Adipocyte (in vitro differentiated cells): Measurements from ENCODE around the gene UCK2.

Experiments used
- DNase-seq: peaks from one replicate; pipeline ENCODE4 v3.0.0-alpha.2; 2015; ENCODE audit warnings: low read depth
- H3K27me3 ChIP-seq: replicated peaks from 2 replicates; pipeline ENCODE4 v1.7.0; 2013; ENCODE audit warnings: mild to moderate bottlenecking, low read length, moderate library complexity; ENCODE audit not compliant: control insufficient read depth, insufficient read depth
- H3K36me3 ChIP-seq: 2 replicates; pipeline ENCODE4 v1.7.0; 2013; ENCODE audit warnings: low read length, mild to moderate bottlenecking, moderate library complexity; ENCODE audit not compliant: control insufficient read depth, insufficient read depth, severe bottlenecking
- H3K4me1 ChIP-seq: 2 replicates; pipeline ENCODE4 v1.7.0; 2013; ENCODE audit warnings: mild to moderate bottlenecking, low read length, moderate library complexity; ENCODE audit not compliant: control insufficient read depth, insufficient read depth
- H3K4me3 ChIP-seq: 2 replicates; pipeline ENCODE4 v1.7.0; 2013; ENCODE audit warnings: mild to moderate bottlenecking, low read length, moderate library complexity
- H3K9ac ChIP-seq: 2 replicates; pipeline ENCODE4 v1.7.0; 2013; ENCODE audit warnings: mild to moderate bottlenecking, low read length, moderate library complexity
- H3K9me3 ChIP-seq: 2 replicates; pipeline ENCODE4 v1.7.0; 2013; ENCODE audit warnings: mild to moderate bottlenecking, low read length, moderate library complexity; ENCODE audit not compliant: control insufficient read depth

UCK2 gene

DNA sequence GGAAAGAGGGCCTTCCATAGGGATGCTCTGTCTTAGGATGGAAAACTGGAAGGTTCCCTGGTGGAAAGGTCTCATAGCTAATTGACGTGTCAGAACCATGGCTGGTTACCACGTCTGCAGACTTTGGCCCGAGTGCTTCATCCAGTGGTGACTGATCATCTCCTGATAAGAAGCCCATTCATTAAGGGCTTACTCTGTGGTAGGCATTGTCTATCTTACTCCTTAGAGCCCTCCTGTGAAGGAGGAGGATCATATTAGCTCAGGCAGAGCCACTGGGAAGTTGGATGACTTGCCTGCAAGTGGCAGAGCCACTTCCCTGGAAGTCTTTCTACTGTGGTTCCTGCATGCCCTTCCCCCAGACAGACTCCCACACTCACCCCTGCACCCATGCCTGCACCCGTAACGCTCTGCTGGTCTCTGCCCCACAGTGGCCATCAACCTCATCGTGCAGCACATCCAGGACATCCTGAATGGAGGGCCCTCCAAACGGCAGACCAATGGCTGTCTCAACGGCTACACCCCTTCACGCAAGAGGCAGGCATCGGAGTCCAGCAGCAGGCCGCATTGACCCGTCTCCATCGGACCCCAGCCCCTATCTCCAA, 79.9 kb downstream of the UCK2 start:
- Histone ChIP-seq H3K27me3 (no peaks in the 10 kb centered on the region), H3K36me3 (peaks cover 63% of the 10 kb centered on the region), H3K9ac (no peak overlapping the region), H3K9me3 (no peaks in the 10 kb centered on the region), H3K4me1 (peaks cover 13% of the 10 kb centered on the region), H3K4me3 (no peak overlapping the region)
- DNase-seq: no peak

DNA sequence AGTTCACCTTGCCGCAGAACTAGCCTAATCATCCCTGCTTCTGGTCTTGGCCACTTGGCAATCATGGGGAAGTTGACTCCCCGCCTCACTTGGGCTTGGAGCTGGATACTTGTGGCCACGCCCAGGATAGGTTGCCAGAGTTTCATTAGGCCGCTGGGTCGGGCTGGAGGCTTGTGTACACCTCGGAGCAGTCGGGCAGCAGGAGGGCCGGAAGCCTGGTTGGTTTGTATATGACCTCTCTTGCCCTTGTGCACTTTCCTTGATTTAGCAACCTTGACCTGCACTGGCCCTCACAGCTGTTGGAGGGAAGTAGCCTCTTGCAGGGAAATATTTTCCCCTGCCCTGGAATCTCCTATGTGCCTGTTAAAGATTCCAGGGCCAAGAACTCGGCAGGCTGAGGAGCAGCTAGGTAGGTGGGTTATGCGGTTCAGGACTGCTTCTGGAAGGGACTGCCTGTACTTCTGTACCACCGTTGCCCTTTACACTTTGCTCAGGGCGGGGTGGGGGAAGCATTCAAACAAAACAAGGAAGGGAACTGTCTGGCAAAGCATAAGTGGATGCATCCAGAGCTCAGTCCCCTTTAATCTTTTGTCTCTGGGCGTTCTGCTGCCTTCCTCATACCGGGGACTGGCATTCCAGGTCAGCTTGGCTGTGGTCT, 83.5 kb downstream of the UCK2 start:
- peak overlapping the region; percentile 50 for H3K9ac ChIP-seq
- no peaks in the 10 kb centered on the region for H3K27me3 ChIP-seq
- H3K36me3 ChIP-seq: peaks cover 42% of the 10 kb centered on the region
- peaks cover 26% of the 10 kb centered on the region for H3K4me1 ChIP-seq
- DNase-seq: no peak
- no peaks in the 10 kb centered on the region for H3K9me3 ChIP-seq
- no peak overlapping the region for H3K4me3 ChIP-seq

DNA sequence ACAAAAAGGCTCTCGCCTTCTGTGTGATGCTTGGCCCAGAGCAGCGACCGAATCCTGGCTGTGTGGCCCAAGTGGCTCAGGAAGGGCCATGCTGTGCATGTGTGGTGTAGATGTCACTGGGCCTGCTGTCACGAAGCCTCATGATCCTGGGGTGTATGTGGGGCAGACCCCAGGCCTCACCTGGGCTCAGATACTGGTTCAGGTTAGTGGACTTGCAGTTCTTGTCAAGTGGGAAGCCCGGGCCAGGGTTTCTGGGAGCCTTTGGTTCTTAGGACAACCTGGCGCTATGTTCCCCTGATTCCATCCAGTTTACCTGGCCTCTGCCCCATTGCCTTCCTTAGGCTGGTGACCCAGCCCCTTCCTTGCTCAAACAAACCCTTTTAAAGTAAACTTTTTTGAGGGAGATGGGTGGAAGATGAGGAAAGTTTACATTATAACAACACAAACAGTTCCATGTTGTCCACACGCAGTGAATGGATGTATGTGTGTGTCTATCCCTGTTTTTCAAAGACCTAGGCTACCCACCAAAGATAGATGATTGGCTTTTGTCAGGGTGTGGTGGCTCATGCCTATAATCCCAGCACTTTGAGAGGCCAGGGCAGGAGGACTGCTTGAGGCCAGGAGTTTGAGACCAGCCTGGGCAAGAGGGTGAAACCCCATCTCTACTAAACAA, 84.3 kb downstream of the UCK2 start:
- DNase-seq: no peak
- no peak overlapping the region for H3K4me3 ChIP-seq

DNA sequence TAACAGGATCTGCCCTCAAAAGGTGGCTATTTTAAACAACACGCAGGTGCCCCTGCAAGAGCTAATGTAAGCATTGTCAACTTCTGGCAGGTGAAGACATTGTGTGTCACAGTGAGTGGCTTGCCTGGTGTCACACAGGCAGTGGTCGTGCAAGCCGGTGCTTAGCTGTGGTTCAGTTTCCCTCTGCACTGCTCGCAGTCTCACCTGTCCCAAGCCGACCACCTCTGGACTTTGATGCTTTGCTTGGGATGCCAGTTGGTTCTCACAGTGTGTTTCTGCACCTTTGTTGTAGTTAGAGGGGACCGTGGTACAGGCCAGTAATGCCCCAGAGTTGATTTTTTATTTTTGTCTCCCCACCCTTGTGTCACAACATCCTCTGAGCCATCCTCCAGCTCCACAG, 85.2 kb downstream of the UCK2 start:
- H3K36me3 ChIP-seq: peaks cover 25% of the 10 kb centered on the region
- no peak overlapping the region for H3K9ac ChIP-seq
- no peaks in the 10 kb centered on the region for H3K27me3 ChIP-seq
- no peaks in the 10 kb centered on the region for H3K9me3 ChIP-seq
- no peak for DNase-seq
- peaks cover 28% of the 10 kb centered on the region for H3K4me1 ChIP-seq
- H3K4me3 ChIP-seq: no peak overlapping the region

More for the DNA sequence above, 84.3 kb downstream of the UCK2 start:
- Histone ChIP-seq H3K9me3 (no peaks in the 10 kb centered on the region), H3K9ac (no peak overlapping the region), H3K27me3 (no peaks in the 10 kb centered on the region), H3K36me3 (peaks cover 34% of the 10 kb centered on the region), H3K4me1 (peaks cover 28% of the 10 kb centered on the region)

DNA sequence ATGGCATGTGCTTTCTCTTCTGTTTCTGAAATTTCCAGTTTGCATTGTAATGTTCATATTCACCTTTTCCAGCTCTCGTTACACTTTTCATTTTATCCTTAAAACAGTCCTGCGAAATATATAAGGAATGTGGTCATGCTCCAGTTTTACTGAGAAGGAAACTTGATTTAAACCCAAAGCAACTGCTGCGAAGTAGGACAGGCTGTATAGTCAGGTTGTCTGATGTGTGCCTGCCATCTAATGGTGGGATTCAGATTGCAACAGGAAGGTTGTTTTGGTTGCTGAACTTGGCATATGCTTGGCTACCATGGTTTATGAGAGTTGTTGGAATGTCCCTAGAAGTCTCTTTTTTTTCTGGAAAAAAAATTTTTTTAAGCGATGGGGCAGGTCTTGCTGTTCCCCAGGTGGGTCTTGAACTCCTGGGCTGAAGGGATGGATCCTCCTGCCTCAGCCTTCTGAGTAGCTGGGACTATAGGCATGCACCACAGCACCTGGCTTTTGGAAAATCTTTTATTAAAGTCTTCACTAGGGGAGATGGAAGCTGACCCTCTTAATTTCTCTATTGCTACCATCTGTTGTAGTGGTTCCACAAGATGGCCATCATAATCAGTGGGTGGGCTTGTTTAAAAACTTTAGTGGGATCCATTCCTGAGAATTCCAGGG, 86.9 kb downstream of the UCK2 start:
- H3K9me3 ChIP-seq: no peaks in the 10 kb centered on the region
- H3K9ac ChIP-seq: peak overlapping the region; percentile 53
- no peaks in the 10 kb centered on the region for H3K27me3 ChIP-seq
- peak; percentile 89 for DNase-seq
- H3K4me3 ChIP-seq: no peak overlapping the region
- H3K36me3 ChIP-seq: peaks cover 10% of the 10 kb centered on the region
- peaks cover 28% of the 10 kb centered on the region for H3K4me1 ChIP-seq

DNA sequence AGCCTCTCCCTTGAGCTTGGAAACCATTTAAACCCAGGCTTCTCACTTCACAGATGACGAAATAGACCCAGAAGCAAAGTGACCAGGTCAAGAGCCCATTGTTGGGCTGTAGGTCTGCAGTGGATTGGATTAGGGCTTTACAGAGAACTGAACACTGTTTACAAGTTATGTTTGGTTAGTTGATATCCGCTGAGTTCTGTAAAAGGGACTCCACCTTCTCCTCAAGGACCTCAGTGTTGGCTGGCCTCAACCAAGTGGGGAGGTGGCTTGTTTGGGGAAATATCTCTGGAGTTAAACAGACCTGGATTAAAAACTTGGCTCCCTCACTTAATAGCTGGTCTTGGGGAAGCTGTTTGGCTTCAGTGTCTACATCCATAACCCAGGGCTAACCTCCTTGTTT, 88.1 kb downstream of the UCK2 start:
- no peaks in the 10 kb centered on the region for H3K36me3 ChIP-seq
- H3K4me3 ChIP-seq: no peak overlapping the region
- H3K9ac ChIP-seq: no peak overlapping the region
- no peaks in the 10 kb centered on the region for H3K9me3 ChIP-seq
- H3K27me3 ChIP-seq: no peaks in the 10 kb centered on the region
- peaks cover 25% of the 10 kb centered on the region for H3K4me1 ChIP-seq
- DNase-seq: no peak

DNA sequence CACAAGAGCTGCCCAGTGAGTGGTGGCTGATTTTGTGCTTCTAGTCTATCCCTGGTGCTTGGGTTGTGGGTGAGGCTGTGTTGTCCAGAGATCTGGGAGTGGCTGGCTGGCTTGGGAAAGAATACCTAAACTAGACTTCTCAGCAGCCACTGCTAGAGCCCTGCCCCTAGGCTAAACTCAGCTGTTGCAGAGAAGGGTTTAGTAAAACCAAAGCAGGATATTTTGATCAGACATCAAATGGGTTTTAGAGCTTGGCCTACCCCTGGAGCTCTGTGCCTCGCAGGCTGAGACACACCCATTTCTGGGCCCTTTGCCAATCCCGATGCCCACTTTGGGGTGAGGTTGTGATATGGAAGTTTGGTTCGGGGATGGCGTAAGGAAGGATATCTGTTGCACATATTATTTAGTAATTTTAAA, 88.5 kb downstream of the UCK2 start:
- H3K4me1 ChIP-seq: peaks cover 21% of the 10 kb centered on the region
- H3K4me3 ChIP-seq: no peak overlapping the region
- no peak for DNase-seq
- no peaks in the 10 kb centered on the region for H3K27me3 ChIP-seq
- no peak overlapping the region for H3K9ac ChIP-seq
- H3K9me3 ChIP-seq: no peaks in the 10 kb centered on the region
- no peaks in the 10 kb centered on the region for H3K36me3 ChIP-seq

DNA sequence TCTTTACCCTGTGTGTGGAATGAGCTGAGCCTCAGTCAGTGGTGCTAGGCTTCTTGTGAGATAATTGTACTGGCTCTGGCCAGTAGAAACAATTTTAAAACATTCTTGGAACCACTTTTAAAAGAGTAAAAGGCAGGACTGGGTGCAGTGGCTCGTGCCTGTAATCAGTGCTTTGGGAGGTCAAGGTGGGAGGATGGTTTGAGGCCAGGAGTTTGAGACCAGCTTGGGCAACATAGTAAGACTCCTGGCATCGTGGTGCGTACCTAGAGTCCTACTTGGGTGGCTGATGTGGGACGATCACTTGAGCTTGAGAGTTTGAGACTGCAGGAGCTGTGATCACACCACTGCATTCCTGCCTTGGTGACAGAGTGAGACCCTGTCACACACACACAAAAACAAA, 89.8 kb downstream of the UCK2 start:
- DNase-seq: no peak
- no peak overlapping the region for H3K4me3 ChIP-seq
- no peaks in the 10 kb centered on the region for H3K36me3 ChIP-seq
- H3K27me3 ChIP-seq: no peaks in the 10 kb centered on the region
- peaks cover 15% of the 10 kb centered on the region for H3K4me1 ChIP-seq
- H3K9me3 ChIP-seq: no peaks in the 10 kb centered on the region
- no peak overlapping the region for H3K9ac ChIP-seq

DNA sequence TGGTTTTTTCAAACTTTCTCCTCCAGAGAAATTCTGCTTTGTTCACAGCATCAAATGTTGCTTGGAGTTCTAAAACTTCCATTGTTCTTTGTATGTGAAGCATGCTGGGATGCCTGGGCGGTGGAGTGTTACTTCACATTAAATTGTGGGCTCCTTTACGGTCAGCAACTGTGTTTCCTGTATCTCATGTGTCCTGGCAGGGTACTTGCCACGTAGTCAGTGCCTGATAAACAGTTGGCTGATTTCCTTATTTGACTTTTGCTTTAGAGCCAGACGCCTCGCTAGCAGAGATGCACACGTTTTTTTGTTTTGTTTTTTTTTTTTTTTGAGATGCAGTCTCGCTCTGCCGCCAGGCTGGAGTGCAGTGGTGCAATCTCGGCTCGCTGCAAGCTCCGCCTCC, 96.7 kb downstream of the UCK2 start:
- Histone ChIP-seq H3K4me3 (no peak overlapping the region), H3K4me1 (no peaks in the 10 kb centered on the region)

DNA sequence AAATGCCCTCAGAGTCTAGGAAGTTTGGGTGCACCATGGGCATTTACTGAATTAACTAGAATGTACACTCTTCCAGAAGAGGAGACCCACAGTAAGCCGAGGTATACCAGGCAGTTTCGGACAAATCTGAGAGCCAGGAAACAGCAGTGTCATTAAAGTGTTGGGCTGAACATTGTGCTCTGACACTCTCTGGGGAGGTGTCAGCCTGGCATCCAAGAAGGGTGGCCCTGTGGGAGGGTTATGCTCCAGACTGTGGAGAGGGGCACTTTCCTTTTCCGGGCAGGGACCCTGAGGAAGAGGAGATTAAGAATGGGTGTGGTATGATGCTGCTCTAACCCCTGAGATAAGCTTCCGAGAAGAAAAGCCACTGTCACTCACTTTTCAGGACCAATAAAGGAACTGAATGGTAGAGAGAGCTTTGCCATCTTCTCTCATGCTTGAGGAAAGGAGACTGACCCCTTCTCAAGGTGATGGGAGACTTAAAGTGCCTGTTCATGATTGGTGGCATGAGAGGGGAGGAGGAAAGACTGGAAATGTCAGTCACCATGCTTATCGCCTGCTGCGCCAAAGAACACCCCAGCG, 98.2 kb downstream of the UCK2 start:
- Histone ChIP-seq H3K9me3 (no peaks in the 10 kb centered on the region), H3K9ac (no peak overlapping the region), H3K4me3 (no peak overlapping the region), H3K4me1 (no peaks in the 10 kb centered on the region), H3K36me3 (no peaks in the 10 kb centered on the region), H3K27me3 (peaks cover 1% of the 10 kb centered on the region)
- no peak for DNase-seq

More for the DNA sequence above, 96.7 kb downstream of the UCK2 start:
- Histone ChIP-seq H3K27me3 (no peaks in the 10 kb centered on the region), H3K36me3 (no peaks in the 10 kb centered on the region), H3K9ac (no peak overlapping the region), H3K9me3 (no peaks in the 10 kb centered on the region)
- DNase-seq: no peak

DNA sequence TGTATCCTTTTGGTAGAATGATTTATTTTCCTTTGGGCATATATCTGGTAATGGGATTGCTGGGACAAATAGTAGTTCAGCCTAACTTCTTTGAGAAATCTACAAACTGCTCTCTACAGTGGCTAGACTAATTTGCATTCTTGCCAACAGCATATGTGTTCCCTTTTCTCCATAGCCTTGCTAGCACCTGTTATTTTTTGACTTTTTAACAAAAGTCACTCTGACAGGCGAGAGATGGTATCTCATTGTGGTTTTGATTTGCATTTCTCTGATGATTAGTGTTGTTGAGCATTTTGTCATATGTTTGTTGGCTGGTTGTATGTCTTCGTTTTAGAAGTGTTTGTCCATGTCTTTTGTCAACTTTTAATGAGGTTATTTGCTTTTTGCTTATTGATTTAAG, 99.8 kb downstream of the UCK2 start:
- Histone ChIP-seq H3K36me3 (no peaks in the 10 kb centered on the region), H3K9me3 (no peaks in the 10 kb centered on the region), H3K4me1 (no peaks in the 10 kb centered on the region), H3K4me3 (no peak overlapping the region), H3K27me3 (peaks cover 5% of the 10 kb centered on the region), H3K9ac (no peak overlapping the region)
- no peak for DNase-seq
